Chondrocyte (in vitro differentiated cells): ENCODE measurements around the gene ZNF8. TPM values are rescaled to one million over a fixed set of nuclear protein-coding genes. Genes with fewer than 3 reads are reported as not detected.

Experiments used
- DNase-seq: peaks from one replicate; pipeline ENCODE4 v3.0.0; 2021; ENCODE audit warnings: mixed read lengths, low spot score
- H3K27ac Mint-ChIP-seq: one replicate; pipeline ENCODE4 v1.8.0; 2021; ENCODE audit warnings: mild to moderate bottlenecking, moderate library complexity, mixed read lengths; ENCODE audit not compliant: unreplicated experiment
- H3K27me3 Mint-ChIP-seq: 2 replicates; pipeline ENCODE4 v1.8.0; 2021; ENCODE audit warnings: low read depth, mixed read lengths
- H3K36me3 Mint-ChIP-seq: 2 replicates; pipeline ENCODE4 v1.8.0; 2021; ENCODE audit warnings: low read depth, mixed read lengths
- H3K4me1 Mint-ChIP-seq: 2 replicates; pipeline ENCODE4 v1.8.0; 2021; ENCODE audit warnings: low read depth, mild to moderate bottlenecking, mixed read lengths
- H3K4me3 Mint-ChIP-seq: one replicate; pipeline ENCODE4 v1.8.0; 2021; ENCODE audit warnings: mild to moderate bottlenecking, moderate library complexity, mixed read lengths; ENCODE audit not compliant: unreplicated experiment
- H3K9me3 Mint-ChIP-seq: 2 replicates; pipeline ENCODE4 v1.8.0; 2021; ENCODE audit warnings: low read depth, mixed read lengths
- total RNA-seq: library from RNA; stranded (reverse); gene quantifications from 3 replicates; pipeline ENCODE4 v1.2.1, GENCODE V29; 2021
- TF ChIP-seq, protein P1 (sequence below): fragments of 200-600 bp; sonication (generic); IDR thresholded peaks from 2 replicates; pipeline ENCODE4 v1.5.0; 2021; ENCODE audit warnings: antibody characterized with exemption, mild to moderate bottlenecking, moderate library complexity

Gene ZNF8
- total RNA-seq, 1 donor from 2014 or later, result 8.1 TPM

DNA sequence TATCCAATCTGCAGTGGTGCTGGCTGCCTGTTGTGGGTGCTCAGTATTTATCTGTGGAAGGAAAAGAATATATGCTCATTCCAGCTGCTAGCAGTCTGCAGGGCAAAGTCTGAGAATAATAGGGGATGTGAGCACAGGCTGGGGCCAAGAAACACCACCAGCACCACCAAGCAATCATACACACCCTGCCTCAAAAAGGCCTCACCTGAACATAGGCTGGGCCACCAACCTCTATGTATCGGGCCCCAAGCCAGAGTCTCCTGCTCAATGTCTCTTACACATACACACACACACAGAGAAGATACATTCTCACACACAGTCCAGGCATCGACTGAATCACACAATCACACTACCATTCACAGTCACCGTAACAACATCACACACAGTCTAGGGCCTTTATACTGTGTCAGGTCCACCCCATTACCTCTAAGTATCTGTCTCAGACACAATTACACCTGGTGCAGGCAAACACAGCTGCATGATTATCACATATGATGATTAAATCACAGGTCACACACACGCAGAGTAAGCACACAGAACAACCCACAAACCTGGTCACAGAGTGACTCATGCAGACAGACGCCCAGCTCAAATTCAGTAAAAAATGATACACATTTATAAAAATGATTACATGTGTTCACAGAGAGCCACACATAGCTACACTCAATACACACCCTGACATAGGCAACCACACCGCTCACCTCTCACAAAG lies 46.7 kb downstream of the ZNF8 start:
- no peak for DNase-seq
- no peaks in the 10 kb centered on the region for H3K27me3 Mint-ChIP-seq
- TF ChIP-seq, protein P1, sequence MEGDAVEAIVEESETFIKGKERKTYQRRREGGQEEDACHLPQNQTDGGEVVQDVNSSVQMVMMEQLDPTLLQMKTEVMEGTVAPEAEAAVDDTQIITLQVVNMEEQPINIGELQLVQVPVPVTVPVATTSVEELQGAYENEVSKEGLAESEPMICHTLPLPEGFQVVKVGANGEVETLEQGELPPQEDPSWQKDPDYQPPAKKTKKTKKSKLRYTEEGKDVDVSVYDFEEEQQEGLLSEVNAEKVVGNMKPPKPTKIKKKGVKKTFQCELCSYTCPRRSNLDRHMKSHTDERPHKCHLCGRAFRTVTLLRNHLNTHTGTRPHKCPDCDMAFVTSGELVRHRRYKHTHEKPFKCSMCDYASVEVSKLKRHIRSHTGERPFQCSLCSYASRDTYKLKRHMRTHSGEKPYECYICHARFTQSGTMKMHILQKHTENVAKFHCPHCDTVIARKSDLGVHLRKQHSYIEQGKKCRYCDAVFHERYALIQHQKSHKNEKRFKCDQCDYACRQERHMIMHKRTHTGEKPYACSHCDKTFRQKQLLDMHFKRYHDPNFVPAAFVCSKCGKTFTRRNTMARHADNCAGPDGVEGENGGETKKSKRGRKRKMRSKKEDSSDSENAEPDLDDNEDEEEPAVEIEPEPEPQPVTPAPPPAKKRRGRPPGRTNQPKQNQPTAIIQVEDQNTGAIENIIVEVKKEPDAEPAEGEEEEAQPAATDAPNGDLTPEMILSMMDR, result no peak
- H3K4me1 Mint-ChIP-seq, result peaks cover 6% of the 10 kb centered on the region
- no peaks in the 10 kb centered on the region for H3K9me3 Mint-ChIP-seq
- no peak overlapping the region for H3K27ac Mint-ChIP-seq
- no peaks in the 10 kb centered on the region for H3K36me3 Mint-ChIP-seq
- H3K4me3 Mint-ChIP-seq, result no peak overlapping the region

DNA sequence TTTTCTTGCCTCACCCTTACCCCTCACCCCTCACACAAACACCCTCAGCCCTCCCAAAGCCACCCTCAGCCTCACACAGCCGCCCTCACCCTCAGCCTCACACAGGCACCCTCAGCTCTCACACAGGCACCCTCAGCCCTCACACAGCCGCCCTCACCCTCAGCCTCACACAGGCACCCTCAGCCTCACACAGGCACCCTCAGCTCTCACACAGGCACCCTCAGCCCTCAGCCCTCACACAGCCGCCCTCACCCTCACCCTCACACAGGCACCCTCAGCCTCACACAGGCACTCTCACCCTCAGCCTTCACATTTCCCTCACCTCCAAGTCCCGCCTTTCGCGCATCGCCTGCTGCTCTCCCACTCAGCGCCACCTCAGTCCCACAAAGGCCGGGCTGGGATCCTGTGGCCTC lies 47.8 kb downstream of the ZNF8 start:
- Mint-ChIP-seq H3K27me3 (no peaks in the 10 kb centered on the region), H3K4me3 (no peak overlapping the region), H3K36me3 (no peaks in the 10 kb centered on the region), H3K9me3 (no peaks in the 10 kb centered on the region), H3K4me1 (peaks cover 6% of the 10 kb centered on the region), H3K27ac (no peak overlapping the region)
- DNase-seq, result no peak
- TF ChIP-seq, protein P1, result no peak

GRCh38 chr19:58326914-58327726 lies 48.4 kb downstream of the ZNF8 start, which contains the start of gene ZSCAN22:
Gene ZSCAN22 (plus strand): TSS chr19:58326994. CDS start chr19:58334803, 7,809 bp downstream.
- H3K36me3 Mint-ChIP-seq, result no peaks in the 10 kb centered on the region
- H3K4me1 Mint-ChIP-seq, result peaks cover 6% of the 10 kb centered on the region
- no peaks in the 10 kb centered on the region for H3K27me3 Mint-ChIP-seq
- DNase-seq, result peak; percentile 99
- TF ChIP-seq, protein P1, result no peak
- no peak within 1 kb of the TSS for H3K4me3 Mint-ChIP-seq
- no peaks in the 10 kb centered on the region for H3K9me3 Mint-ChIP-seq
- H3K27ac Mint-ChIP-seq, result no peak within 1 kb of the TSS

- H3K27ac Mint-ChIP-seq, result no peak overlapping the region
Measured at GRCh38 chr19:58328999-58329398, 50.2 kb downstream of the ZNF8 start.

GRCh38 chr19:58330458-58330857 lies 51.7 kb downstream of the ZNF8 start:
- no peak for DNase-seq
- no peaks in the 10 kb centered on the region for H3K27me3 Mint-ChIP-seq
- H3K4me3 Mint-ChIP-seq, result no peak overlapping the region

More at GRCh38 chr19:58328999-58329398, 50.2 kb downstream of the ZNF8 start:
- no peak for DNase-seq
- H3K36me3 Mint-ChIP-seq, result no peaks in the 10 kb centered on the region
- TF ChIP-seq, protein P1, result peak; percentile 38
- no peaks in the 10 kb centered on the region for H3K9me3 Mint-ChIP-seq
- no peaks in the 10 kb centered on the region for H3K27me3 Mint-ChIP-seq
- H3K4me3 Mint-ChIP-seq, result no peak overlapping the region
- H3K4me1 Mint-ChIP-seq, result peaks cover 6% of the 10 kb centered on the region

More at GRCh38 chr19:58330458-58330857, 51.7 kb downstream of the ZNF8 start:
- Mint-ChIP-seq H3K4me1 (peaks cover 6% of the 10 kb centered on the region), H3K9me3 (no peaks in the 10 kb centered on the region), H3K36me3 (peaks cover 3% of the 10 kb centered on the region), H3K27ac (peak overlapping the region; percentile 20)
- TF ChIP-seq, protein P1, result no peak
